NT2/D1 (cell line): Measurements from ENCODE around the gene MRTFA.

Experiments
- SUZ12 ChIP-seq: IDR thresholded peaks from 2 replicates; pipeline ENCODE4 v1.6.1; 2011; ENCODE audit not compliant: insufficient read length, insufficient read depth; ENCODE audit errors: extremely low read depth
- YY1 ChIP-seq: IDR thresholded peaks from 2 replicates; pipeline ENCODE4 v1.6.1; 2011; ENCODE audit not compliant: insufficient read length, insufficient read depth
- ZNF274 ChIP-seq: IDR thresholded peaks from 2 replicates; pipeline ENCODE4 v1.6.1; 2011; ENCODE audit warnings: mild to moderate bottlenecking, low read depth, low read length

- TF ChIP-seq ZNF274 (no peak), YY1 (no peak), SUZ12 (no peak)
These were observed 221.5 kb downstream of the MRTFA start for GRCh38 chr22:40414838-40415505.
